A549 treated with Hydrocortisone at 1 μM for 4 hours (cell line): Measurements from ENCODE around the gene SSBP2. TPM values are rescaled to one million over a fixed set of nuclear protein-coding genes. Genes with fewer than 3 reads are reported as not detected.

ENCODE experiments used
- total RNA-seq: library from RNA; stranded (reverse); fragments of 200-300 nt; extraction: Qiagen RNA extraction; gene quantifications from 5 replicates; pipeline ENCODE4 v1.2.3, GENCODE V29; 2022

SSBP2 gene
- total RNA-seq: 12.1 to 16.0 TPM (median 13.0 TPM) in 5 replicates

GRCh38 chr5:81751009-81751835 is at the start of gene SSBP2:
SSBP2 (minus strand) TSS chr5:81751097; CDS start chr5:81751042, 55 bp downstream.

GRCh38 chr5:81393783-81394718 is 356.8 kb downstream of the SSBP2 start, which contains the start of gene ACOT12:
ACOT12 (minus strand) TSS chr5:81394134; CDS start chr5:81394114, 20 bp downstream.

Other genes starting within 250 kb of the SSBP2 start
- 7.9 to 11.0 TPM (median 8.1 TPM) in 5 replicates for gene ATG10, start 220.9 kb upstream of the SSBP2 start, total RNA-seq